SK-MEL-5 (cell line): ENCODE results near the gene PGAM4. TPM values are rescaled to one million over a fixed set of nuclear protein-coding genes. Genes with fewer than 3 reads are reported as not detected.
"Not testable (repeated sequence)": the region's sequence is repeated elsewhere in the genome, so short reads cannot be mapped to it uniquely, and the experiment has no call there.

Experiments
- DNase-seq: peaks from one replicate; pipeline ENCODE4 v3.0.0-alpha.2; 2016; ENCODE audit warnings: low read depth, low spot score
- in situ Hi-C: cut with HindIII; loops from 2 replicates; pipeline ENCODE4 v1.10.0; 2016; ENCODE audit warnings: low sequenced_read_pairs, high pct_unique_total_duplicates, low pct_unique_long_range_greater_than_20kb
- polyA plus RNA-seq, 2 experiments: library from polyadenylated mRNA; depleted of rRNA; stranded (reverse); fragments of >200 nt; gene quantifications; 2 replicates each; pipeline ENCODE4 v1.2.3, GENCODE V29; 2015
- total RNA-seq: library from RNA; depleted of rRNA; stranded (reverse); fragments of >200 nt; shearing (Covaris generic); gene quantifications from 2 replicates; pipeline ENCODE4 v1.2.3, GENCODE V29; 2014; rRNA removed

PGAM4 gene
- not detected in 2 replicates for total RNA-seq
- not detected in 2 replicates for polyA plus RNA-seq (2015; cell fraction: cytosol; rRNA removed)
- not detected in 2 replicates for polyA plus RNA-seq (2015; cell fraction: nucleus; rRNA removed)

- in situ Hi-C loops = no loop called here
- no peak for DNase-seq
Measured at GRCh38 chrX:77969538-77969937, at the start of gene PGAM4. Gene PGAM4 (minus strand): TSS chrX:77969638. CDS start chrX:77969638, 0 bp downstream.

GRCh38 chrX:78011846-78012245 is 42.4 kb upstream of the PGAM4 start:
- in situ Hi-C loops = no loop called here
- no peak for DNase-seq

- in situ Hi-C loops = no loop called here
- no peak for DNase-seq
Measured at GRCh38 chrX:77979870-77980269, 10.4 kb upstream of the PGAM4 start.

GRCh38 chrX:77977518-77977917 is 8.1 kb upstream of the PGAM4 start:
- no peak for DNase-seq
- in situ Hi-C loops = no loop called here

- in situ Hi-C loops = no loop called here
- no peak for DNase-seq
Measured at GRCh38 chrX:77977095-77977494, 7.7 kb upstream of the PGAM4 start.

GRCh38 chrX:77975755-77976154 is 6.3 kb upstream of the PGAM4 start:
- in situ Hi-C loops = no loop called here
- DNase-seq = no peak

GRCh38 chrX:77967631-77968030 is 1.8 kb downstream of the PGAM4 start:
- DNase-seq = no peak
- in situ Hi-C loops = no loop called here

- in situ Hi-C loops = no loop called here
- DNase-seq = no peak
Measured at GRCh38 chrX:77966361-77966760, 3.1 kb downstream of the PGAM4 start.

- in situ Hi-C loops = no loop called here
- no peak for DNase-seq
Measured at GRCh38 chrX:77962068-77962902, 7.2 kb downstream of the PGAM4 start.

GRCh38 chrX:77961063-77961462 is 8.4 kb downstream of the PGAM4 start:
- in situ Hi-C loops = no loop called here
- no peak for DNase-seq

GRCh38 chrX:77960567-77960966 is 8.9 kb downstream of the PGAM4 start:
- in situ Hi-C loops = no loop called here
- no peak for DNase-seq

- DNase-seq = no peak
- in situ Hi-C loops = no loop called here
Measured at GRCh38 chrX:77953708-77954107, 15.7 kb downstream of the PGAM4 start.

- no peak for DNase-seq
- in situ Hi-C loops = no loop called here
Measured at GRCh38 chrX:77953302-77953701, 16.1 kb downstream of the PGAM4 start.

GRCh38 chrX:77952173-77952572 is 17.3 kb downstream of the PGAM4 start:
- DNase-seq = no peak
- in situ Hi-C loops = no loop called here

- DNase-seq = no peak
- in situ Hi-C loops = no loop called here
Measured at GRCh38 chrX:77949840-77950239, 19.6 kb downstream of the PGAM4 start.

- no peak for DNase-seq
- in situ Hi-C loops = no loop called here
Measured at GRCh38 chrX:77946571-77946970, 22.9 kb downstream of the PGAM4 start.

- DNase-seq = no peak
- in situ Hi-C loops = no loop called here
Measured at GRCh38 chrX:77945910-77946545, 23.4 kb downstream of the PGAM4 start.

GRCh38 chrX:77945031-77945430 is 24.4 kb downstream of the PGAM4 start:
- DNase-seq, in situ Hi-C loops: not testable (repeated sequence)
